Testis (tissue), 2 donors: ENCODE results near the gene TFF2.

Experiments
- POLR2A ChIP-seq: fragments of 450-650 bp; IDR thresholded peaks from one replicate; pipeline ENCODE4 v1.6.1; 2017; ENCODE audit warnings: antibody characterized with exemption, mild to moderate bottlenecking, moderate library complexity
- TF ChIP-seq, protein P1 (sequence below), 3 experiments: fragments of 450-650 bp in 2 of 3; fragments of 200-600 bp in 1 of 3; sonication (generic) in 1 of 3; IDR thresholded peaks; one replicate each; pipeline ENCODE4 v1.5.1; 2016 to 2019; ENCODE audit warnings: antibody characterized with exemption in 3 of 3, mild to moderate bottlenecking in 2 of 3, moderate library complexity in 1 of 3

DNA sequence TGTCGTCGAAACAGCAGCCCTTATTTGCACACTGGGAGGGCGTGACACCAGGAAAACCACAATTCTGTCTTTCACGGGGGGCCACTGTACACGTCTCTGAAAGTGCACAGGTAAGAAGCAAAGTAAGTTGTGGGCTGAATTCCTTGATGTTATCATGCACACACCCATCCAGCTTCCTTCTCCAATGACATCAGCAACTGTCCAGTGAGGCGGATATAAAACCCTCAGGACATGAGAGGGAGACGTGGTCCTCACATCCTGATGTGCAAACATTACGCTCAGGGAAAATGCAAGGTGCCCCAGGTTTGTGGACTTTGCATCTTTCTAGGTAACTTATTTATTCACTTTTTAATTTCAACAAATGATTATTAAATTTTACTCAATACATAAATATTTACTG, 12.5 kb upstream of the TFF2 start:
- TF ChIP-seq, protein P1, sequence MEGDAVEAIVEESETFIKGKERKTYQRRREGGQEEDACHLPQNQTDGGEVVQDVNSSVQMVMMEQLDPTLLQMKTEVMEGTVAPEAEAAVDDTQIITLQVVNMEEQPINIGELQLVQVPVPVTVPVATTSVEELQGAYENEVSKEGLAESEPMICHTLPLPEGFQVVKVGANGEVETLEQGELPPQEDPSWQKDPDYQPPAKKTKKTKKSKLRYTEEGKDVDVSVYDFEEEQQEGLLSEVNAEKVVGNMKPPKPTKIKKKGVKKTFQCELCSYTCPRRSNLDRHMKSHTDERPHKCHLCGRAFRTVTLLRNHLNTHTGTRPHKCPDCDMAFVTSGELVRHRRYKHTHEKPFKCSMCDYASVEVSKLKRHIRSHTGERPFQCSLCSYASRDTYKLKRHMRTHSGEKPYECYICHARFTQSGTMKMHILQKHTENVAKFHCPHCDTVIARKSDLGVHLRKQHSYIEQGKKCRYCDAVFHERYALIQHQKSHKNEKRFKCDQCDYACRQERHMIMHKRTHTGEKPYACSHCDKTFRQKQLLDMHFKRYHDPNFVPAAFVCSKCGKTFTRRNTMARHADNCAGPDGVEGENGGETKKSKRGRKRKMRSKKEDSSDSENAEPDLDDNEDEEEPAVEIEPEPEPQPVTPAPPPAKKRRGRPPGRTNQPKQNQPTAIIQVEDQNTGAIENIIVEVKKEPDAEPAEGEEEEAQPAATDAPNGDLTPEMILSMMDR (IDR thresholded peaks at IDR 0.05): no peak
- TF ChIP-seq POLR2A: no peak
